Endodermal cell (in vitro differentiated cells): Measurements from ENCODE around the gene SMURF2. TPM values are rescaled to one million over a fixed set of nuclear protein-coding genes. Genes with fewer than 3 reads are reported as not detected.

Experiments used
- DNase-seq: peaks from one replicate; pipeline ENCODE4 v3.0.0-alpha.2; 2017
- H3K27ac ChIP-seq: 2 replicates; pipeline ENCODE4 v1.5.1; 2013; ENCODE audit warnings: mild to moderate bottlenecking, low read depth, low read length, moderate library complexity
- H3K27me3 ChIP-seq: 2 replicates; pipeline ENCODE4 v1.6.1; 2013; ENCODE audit warnings: mild to moderate bottlenecking, low read length, moderate library complexity; ENCODE audit not compliant: insufficient read depth, control insufficient read depth, poor library complexity, severe bottlenecking
- H3K36me3 ChIP-seq: 2 replicates; pipeline ENCODE4 v1.7.0; 2013; ENCODE audit warnings: mild to moderate bottlenecking, low read length, moderate library complexity; ENCODE audit not compliant: control insufficient read depth, insufficient read depth
- H3K4me1 ChIP-seq: one replicate; pipeline ENCODE4 v1.7.0; 2013; ENCODE audit warnings: low read length; ENCODE audit not compliant: control insufficient read depth, insufficient read depth
- H3K4me3 ChIP-seq: 2 replicates; pipeline ENCODE4 v1.5.1; 2013; ENCODE audit warnings: mild to moderate bottlenecking, low read length, moderate library complexity
- H3K9ac ChIP-seq: 2 replicates; pipeline ENCODE4 v1.6.1; 2013; ENCODE audit warnings: mild to moderate bottlenecking, low read length, moderate library complexity; ENCODE audit not compliant: poor library complexity, severe bottlenecking; ENCODE audit errors: extremely low read depth
- H3K9me3 ChIP-seq: 2 replicates; pipeline ENCODE4 v1.6.1; 2013; ENCODE audit warnings: mild to moderate bottlenecking, low read length, moderate library complexity; ENCODE audit not compliant: control insufficient read depth
- H3K27ac Mint-ChIP-seq: 2 replicates; pipeline ENCODE4 v1.8.0; 2020; ENCODE audit warnings: mixed read lengths
- H3K27me3 Mint-ChIP-seq: 2 replicates; pipeline ENCODE4 v1.8.0; 2021; ENCODE audit warnings: mild to moderate bottlenecking, mixed read lengths; ENCODE audit not compliant: insufficient read depth
- H3K36me3 Mint-ChIP-seq: 2 replicates; pipeline ENCODE4 v1.8.0; 2020; ENCODE audit warnings: low read depth, mixed read lengths
- H3K4me1 Mint-ChIP-seq: 2 replicates; pipeline ENCODE4 v1.8.0; 2020; ENCODE audit warnings: mixed read lengths
- H3K4me3 Mint-ChIP-seq: 2 replicates; pipeline ENCODE4 v1.8.0; 2020; ENCODE audit warnings: mild to moderate bottlenecking, moderate library complexity, mixed read lengths
- H3K9me3 Mint-ChIP-seq: 2 replicates; pipeline ENCODE4 v1.8.0; 2020; ENCODE audit warnings: mild to moderate bottlenecking, mixed read lengths
- WGBS, 2 experiments: methylation state at CpG; one replicate each; pipeline versions ENCODE4 v1.1.5 to v1.1.7; 2013; ENCODE audit warnings: missing lambda C conversion rate in 2 of 2, mixed read lengths in 1 of 2; ENCODE audit not compliant: insufficient coverage in 1 of 2, insufficient read length in 1 of 2; 5-methylcytosine and 5-hydroxymethylcytosine counted together
- total RNA-seq, 2 donors: library from RNA; stranded (reverse); fragmentation: NEBNext Ultra II Directional in 1 of 2; extraction: Animal tissue kit (Norgen Biotek cat#: 25700) in 1 of 2; gene quantifications; 2 replicates in 1 of 2; 3 replicates in 1 of 2; pipeline ENCODE4 v1.2.1, GENCODE V29; 2021
- TF ChIP-seq, protein P1 (sequence below): fragments of 200-600 bp; sonication (generic); conservative IDR thresholded peaks from 2 replicates; pipeline ENCODE4 v1.5.0; 2021; ENCODE audit warnings: antibody characterized with exemption, mild to moderate bottlenecking

The SMURF2 gene
- total RNA-seq, 2 donors from 2014 or later = 33.6 to 34.1 TPM

GRCh38 chr17:64632194-64632593, 29.9 kb downstream of the SMURF2 start:
- 93 to 100% methylated on average over 2 to 3 of the region's 3 CpGs for WGBS, 2 experiments
- Histone ChIP-seq H3K27ac (no peak overlapping the region), H3K27me3 (no peaks in the 10 kb centered on the region), H3K9ac (no peak overlapping the region), H3K4me1 (no peaks in the 10 kb centered on the region), H3K4me3 (no peak overlapping the region), H3K36me3 (no peaks in the 10 kb centered on the region), H3K9me3 (no peaks in the 10 kb centered on the region)
- TF ChIP-seq, protein P1, sequence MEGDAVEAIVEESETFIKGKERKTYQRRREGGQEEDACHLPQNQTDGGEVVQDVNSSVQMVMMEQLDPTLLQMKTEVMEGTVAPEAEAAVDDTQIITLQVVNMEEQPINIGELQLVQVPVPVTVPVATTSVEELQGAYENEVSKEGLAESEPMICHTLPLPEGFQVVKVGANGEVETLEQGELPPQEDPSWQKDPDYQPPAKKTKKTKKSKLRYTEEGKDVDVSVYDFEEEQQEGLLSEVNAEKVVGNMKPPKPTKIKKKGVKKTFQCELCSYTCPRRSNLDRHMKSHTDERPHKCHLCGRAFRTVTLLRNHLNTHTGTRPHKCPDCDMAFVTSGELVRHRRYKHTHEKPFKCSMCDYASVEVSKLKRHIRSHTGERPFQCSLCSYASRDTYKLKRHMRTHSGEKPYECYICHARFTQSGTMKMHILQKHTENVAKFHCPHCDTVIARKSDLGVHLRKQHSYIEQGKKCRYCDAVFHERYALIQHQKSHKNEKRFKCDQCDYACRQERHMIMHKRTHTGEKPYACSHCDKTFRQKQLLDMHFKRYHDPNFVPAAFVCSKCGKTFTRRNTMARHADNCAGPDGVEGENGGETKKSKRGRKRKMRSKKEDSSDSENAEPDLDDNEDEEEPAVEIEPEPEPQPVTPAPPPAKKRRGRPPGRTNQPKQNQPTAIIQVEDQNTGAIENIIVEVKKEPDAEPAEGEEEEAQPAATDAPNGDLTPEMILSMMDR = no peak
- Mint-ChIP-seq H3K9me3 (no peaks in the 10 kb centered on the region), H3K27me3 (no peaks in the 10 kb centered on the region), H3K36me3 (peaks cover 11% of the 10 kb centered on the region), H3K4me1 (no peaks in the 10 kb centered on the region), H3K4me3 (no peak overlapping the region), H3K27ac (peak overlapping the region; percentile 70)
- DNase-seq = no peak

DNA sequence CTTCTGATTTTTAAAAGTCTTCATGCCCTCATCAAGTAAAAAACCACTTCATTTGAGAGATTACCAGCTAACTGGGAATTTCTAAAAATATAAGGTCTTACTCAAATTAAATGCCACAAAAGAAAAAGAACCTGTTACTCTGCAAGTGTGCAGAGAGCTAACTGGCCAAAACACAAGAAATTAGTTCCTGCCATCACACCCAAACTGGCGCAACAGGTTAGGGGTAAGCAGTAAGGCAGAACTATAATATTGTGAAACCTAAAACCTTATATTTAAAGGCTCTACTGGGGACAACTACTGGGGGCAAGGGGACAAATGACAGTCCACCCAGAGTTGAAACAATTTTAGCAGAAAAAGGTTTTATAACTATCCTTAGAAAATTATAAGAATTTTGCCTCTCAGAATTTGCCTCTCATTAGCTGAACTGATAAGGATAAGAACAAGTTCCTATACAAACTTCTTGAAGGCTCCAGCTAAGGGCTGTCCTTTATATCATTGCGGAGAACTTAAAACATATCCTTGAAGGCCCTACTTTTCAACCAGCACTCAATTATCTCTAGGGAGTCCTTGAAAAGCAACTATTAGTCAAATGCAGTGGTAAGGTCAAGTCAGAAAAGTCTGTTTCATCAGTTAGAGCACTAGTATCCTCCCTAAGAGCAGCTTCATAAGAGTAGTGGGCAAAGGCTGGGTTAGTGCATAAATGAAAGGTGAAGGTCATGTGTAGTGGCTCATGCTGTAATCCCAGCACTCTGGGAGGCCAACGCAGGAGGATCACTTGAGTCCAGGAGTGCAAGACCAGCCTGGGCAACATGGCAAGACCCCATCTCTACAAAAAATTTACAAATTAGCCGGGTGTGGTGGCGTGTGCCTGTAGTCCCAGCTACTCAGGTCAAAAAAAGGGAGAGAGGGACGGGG, 31.5 kb downstream of the SMURF2 start:
- H3K4me1 Mint-ChIP-seq = peaks cover 3% of the 10 kb centered on the region
- no peak overlapping the region for H3K9ac ChIP-seq
- peaks cover 3% of the 10 kb centered on the region for H3K36me3 Mint-ChIP-seq
- TF ChIP-seq, protein P1 = no peak
- no peaks in the 10 kb centered on the region for H3K27me3 Mint-ChIP-seq
- no peaks in the 10 kb centered on the region for H3K27me3 ChIP-seq
- no peak overlapping the region for H3K27ac Mint-ChIP-seq
- H3K36me3 ChIP-seq = no peaks in the 10 kb centered on the region
- no peak overlapping the region for H3K4me3 Mint-ChIP-seq
- no peak overlapping the region for H3K4me3 ChIP-seq
- H3K4me1 ChIP-seq = no peaks in the 10 kb centered on the region
- DNase-seq = no peak
- 96 to 100% methylated on average over 2 to 4 of the region's 6 CpGs for WGBS, 2 experiments
- H3K27ac ChIP-seq = no peak overlapping the region
- H3K9me3 ChIP-seq = no peaks in the 10 kb centered on the region
- H3K9me3 Mint-ChIP-seq = no peaks in the 10 kb centered on the region

- no peaks in the 10 kb centered on the region for H3K36me3 ChIP-seq
- DNase-seq = no peak
- H3K9me3 ChIP-seq = no peaks in the 10 kb centered on the region
- H3K27ac ChIP-seq = no peak overlapping the region
- no peak overlapping the region for H3K9ac ChIP-seq
- Mint-ChIP-seq H3K9me3 (no peaks in the 10 kb centered on the region), H3K36me3 (no peaks in the 10 kb centered on the region), H3K4me1 (peaks cover 5% of the 10 kb centered on the region), H3K4me3 (no peak overlapping the region), H3K27ac (peak overlapping the region; percentile 8), H3K27me3 (no peaks in the 10 kb centered on the region)
- H3K27me3 ChIP-seq = no peaks in the 10 kb centered on the region
- TF ChIP-seq, protein P1 = no peak
- H3K4me3 ChIP-seq = no peak overlapping the region
- no peaks in the 10 kb centered on the region for H3K4me1 ChIP-seq
- 97 to 100% methylated on average over 1 of the region's 1 CpG for WGBS, 2 experiments
Measured at GRCh38 chr17:64628641-64629040, 33.5 kb downstream of the SMURF2 start.
